ENCODE results near the gene PEX7.
A peak's percentile ranks its signal among the peaks of the same experiment; 100 is the strongest.
"Not testable (repeated sequence)": the region's sequence is repeated elsewhere in the genome, so short reads cannot be mapped to it uniquely, and the experiment has no call there.

The PEX7 gene

DNA sequence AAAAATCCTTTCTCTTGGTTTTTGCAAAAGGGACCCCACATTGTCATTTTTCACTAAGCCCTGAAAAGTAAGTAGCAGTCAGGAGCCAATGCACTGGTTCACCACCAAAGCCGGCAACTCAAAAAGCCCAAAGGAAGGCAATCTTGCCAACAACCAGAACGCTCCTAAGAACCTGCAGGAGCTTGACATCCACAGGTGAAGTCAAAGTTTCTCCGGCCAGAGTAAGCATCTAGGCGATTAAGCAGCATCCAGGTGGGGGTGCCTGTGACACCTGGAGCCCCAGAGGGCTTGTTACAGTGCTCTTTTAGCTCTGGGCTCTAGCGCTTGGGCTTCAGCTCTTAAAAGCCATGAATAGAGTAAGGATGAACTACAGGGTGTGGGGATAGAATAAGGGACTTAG, 135.8 kb downstream of the PEX7 start:
- 72% methylated on average over 5 of the region's 5 CpGs for WGBS
- peaks cover 59% of the 10 kb centered on the region for H3K4me1 ChIP-seq (ENCODE audit: insufficient read depth, low read length)
- H3K9me3 ChIP-seq (ENCODE audit: insufficient read depth, low read depth, low read length): no peaks in the 10 kb centered on the region
- H3K27me3 ChIP-seq (ENCODE audit: insufficient read depth, low read length): no peaks in the 10 kb centered on the region; the same call in 1 of the 2 replicates
- H3K4me3 ChIP-seq (ENCODE audit: low read length): no peak overlapping the region
- H3K27ac ChIP-seq (ENCODE audit: low read depth, low read length): peak overlapping the region; percentile 61; the same call in 1 of the 2 replicates
- H3K9ac ChIP-seq (ENCODE audit: low read depth, low read length): no peak overlapping the region
- no peaks in the 10 kb centered on the region for H3K36me3 ChIP-seq (ENCODE audit: insufficient read depth, low read length)

DNA sequence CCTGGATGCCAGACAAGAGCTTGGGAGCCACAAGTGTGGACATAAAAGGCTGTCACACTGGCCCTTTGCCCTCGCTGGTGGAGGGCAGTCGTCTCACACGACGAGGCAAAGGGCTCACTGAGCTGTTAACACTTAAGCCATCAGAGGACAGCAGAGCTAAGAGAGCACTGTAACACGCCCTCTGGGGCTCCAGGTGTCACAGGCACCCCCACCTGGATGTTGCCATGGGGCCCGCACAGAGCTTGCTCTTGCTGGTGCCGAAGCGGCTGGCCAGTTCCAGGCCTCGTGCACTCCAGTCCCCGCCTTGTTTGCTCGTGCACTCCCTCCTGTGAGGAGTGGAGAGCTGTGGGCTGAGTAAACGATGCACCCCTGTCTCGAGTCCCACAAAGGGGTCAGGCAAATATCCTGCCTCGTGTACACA, 137.1 kb downstream of the PEX7 start:
- Histone ChIP-seq H3K9me3 (ENCODE audit: insufficient read depth, low read depth, low read length) (no peaks in the 10 kb centered on the region), H3K36me3 (ENCODE audit: insufficient read depth, low read length) (no peaks in the 10 kb centered on the region), H3K4me3 (ENCODE audit: low read length) (no peak overlapping the region), H3K27me3 (ENCODE audit: insufficient read depth, low read length) (no peaks in the 10 kb centered on the region; the same call in 1 of the 2 replicates), H3K9ac (ENCODE audit: low read depth, low read length) (no peak overlapping the region), H3K4me1 (ENCODE audit: insufficient read depth, low read length) (peaks cover 62% of the 10 kb centered on the region), H3K27ac (ENCODE audit: low read depth, low read length) (no peak overlapping the region)
- 67% methylated on average over 13 of the region's 14 CpGs for WGBS

DNA sequence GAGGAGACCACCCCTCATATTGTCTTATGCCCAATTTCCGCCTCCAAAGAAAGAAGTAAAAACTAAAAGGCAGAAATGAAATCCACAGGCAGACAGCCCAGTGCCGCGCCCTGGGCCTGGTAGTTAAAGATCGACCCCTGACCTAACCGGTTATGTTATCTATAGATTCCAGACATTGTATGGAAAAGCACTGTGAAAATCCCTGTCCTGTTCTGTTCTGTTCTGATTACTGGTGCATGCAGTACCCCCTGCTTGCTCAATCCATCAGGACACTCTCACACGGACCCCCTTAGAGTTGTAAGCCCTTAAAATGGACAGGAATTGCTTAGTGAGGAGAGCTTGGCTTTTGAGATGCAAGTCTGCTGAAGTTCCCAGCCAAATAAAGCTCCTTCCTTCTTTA, 137.5 kb downstream of the PEX7 start:
- not testable (repeated sequence) for H3K9ac ChIP-seq (ENCODE audit: low read depth, low read length); H3K27me3 ChIP-seq (ENCODE audit: insufficient read depth, low read length); H3K9me3 ChIP-seq (ENCODE audit: insufficient read depth, low read depth, low read length); H3K27ac ChIP-seq (ENCODE audit: low read depth, low read length); H3K4me3 ChIP-seq (ENCODE audit: low read length); H3K36me3 ChIP-seq (ENCODE audit: insufficient read depth, low read length)
- WGBS: 70% methylated on average over 6 of the region's 6 CpGs
- peaks cover 62% of the 10 kb centered on the region for H3K4me1 ChIP-seq (ENCODE audit: insufficient read depth, low read length)

GRCh38 chr6:136960781-136961180, 138.4 kb downstream of the PEX7 start:
- Histone ChIP-seq H3K27ac (ENCODE audit: low read depth, low read length) (no peak overlapping the region), H3K36me3 (ENCODE audit: insufficient read depth, low read length) (no peaks in the 10 kb centered on the region), H3K27me3 (ENCODE audit: insufficient read depth, low read length) (no peaks in the 10 kb centered on the region; the same call in 1 of the 2 replicates), H3K9ac (ENCODE audit: low read depth, low read length) (no peak overlapping the region), H3K9me3 (ENCODE audit: insufficient read depth, low read depth, low read length) (no peaks in the 10 kb centered on the region), H3K4me3 (ENCODE audit: low read length) (no peak overlapping the region), H3K4me1 (ENCODE audit: insufficient read depth, low read length) (peaks cover 54% of the 10 kb centered on the region)
- 87% methylated on average over 2 of the region's 3 CpGs for WGBS

GRCh38 chr6:136961848-136962247, 139.5 kb downstream of the PEX7 start:
- Histone ChIP-seq H3K9ac (ENCODE audit: low read depth, low read length) (no peak overlapping the region), H3K36me3 (ENCODE audit: insufficient read depth, low read length) (no peaks in the 10 kb centered on the region), H3K4me1 (ENCODE audit: insufficient read depth, low read length) (peaks cover 44% of the 10 kb centered on the region), H3K27me3 (ENCODE audit: insufficient read depth, low read length) (no peaks in the 10 kb centered on the region; the same call in 1 of the 2 replicates), H3K9me3 (ENCODE audit: insufficient read depth, low read depth, low read length) (no peaks in the 10 kb centered on the region), H3K4me3 (ENCODE audit: low read length) (no peak overlapping the region), H3K27ac (ENCODE audit: low read depth, low read length) (no peak overlapping the region)
- WGBS: 93% methylated on average over 5 of the region's 5 CpGs

DNA sequence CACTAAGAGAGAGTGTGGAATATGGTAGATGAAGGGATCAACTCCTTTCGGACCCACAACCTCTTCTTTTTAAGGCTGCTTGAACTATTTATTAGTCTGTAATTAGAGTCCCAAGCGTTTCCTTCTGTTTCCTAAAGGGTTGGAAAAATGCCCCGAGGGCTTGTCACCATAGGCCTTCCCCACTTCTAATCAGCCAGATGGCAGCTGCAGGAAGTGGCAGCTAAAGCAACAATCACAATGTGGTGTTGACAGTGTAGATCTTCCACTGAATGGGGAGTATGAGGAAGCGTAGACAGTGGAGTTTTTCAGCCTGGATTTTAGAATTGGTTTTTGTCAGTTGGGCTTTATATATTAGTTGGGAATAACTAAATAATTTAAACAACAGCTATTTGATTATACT, 140.3 kb downstream of the PEX7 start:
- Histone ChIP-seq H3K4me3 (ENCODE audit: low read length) (no peak overlapping the region), H3K36me3 (ENCODE audit: insufficient read depth, low read length) (no peaks in the 10 kb centered on the region), H3K4me1 (ENCODE audit: insufficient read depth, low read length) (peaks cover 38% of the 10 kb centered on the region), H3K9me3 (ENCODE audit: insufficient read depth, low read depth, low read length) (no peaks in the 10 kb centered on the region), H3K27ac (ENCODE audit: low read depth, low read length) (no peak overlapping the region), H3K27me3 (ENCODE audit: insufficient read depth, low read length) (no peaks in the 10 kb centered on the region; the same call in 1 of the 2 replicates), H3K9ac (ENCODE audit: low read depth, low read length) (no peak overlapping the region)
- WGBS: 40% methylated on average over 4 of the region's 4 CpGs

DNA sequence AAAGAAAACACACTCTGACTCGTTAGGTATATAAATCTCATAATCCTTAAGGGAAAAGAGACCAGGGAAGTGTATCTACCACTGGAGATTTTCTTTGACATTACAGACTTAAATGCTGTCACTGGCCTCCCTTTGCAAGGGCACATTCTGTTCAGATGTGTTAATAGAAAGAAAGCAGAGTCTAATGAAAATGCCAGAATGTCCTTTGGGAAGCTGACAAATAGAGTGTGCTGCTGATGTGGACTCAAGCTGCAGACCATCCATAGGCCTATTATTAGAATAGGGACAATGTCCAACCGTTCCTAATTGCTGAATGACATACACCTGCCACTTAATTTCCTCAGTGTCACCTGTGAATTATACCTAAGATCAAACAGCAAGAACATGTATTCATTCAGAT, 140.9 kb downstream of the PEX7 start:
- Histone ChIP-seq H3K4me1 (ENCODE audit: insufficient read depth, low read length) (peaks cover 34% of the 10 kb centered on the region), H3K27ac (ENCODE audit: low read depth, low read length) (no peak overlapping the region), H3K27me3 (ENCODE audit: insufficient read depth, low read length) (no peaks in the 10 kb centered on the region; the same call in 1 of the 2 replicates), H3K9ac (ENCODE audit: low read depth, low read length) (no peak overlapping the region), H3K36me3 (ENCODE audit: insufficient read depth, low read length) (no peaks in the 10 kb centered on the region), H3K4me3 (ENCODE audit: low read length) (no peak overlapping the region), H3K9me3 (ENCODE audit: insufficient read depth, low read depth, low read length) (no peaks in the 10 kb centered on the region)
- 94% methylated on average over 2 of the region's 2 CpGs for WGBS

All from HUES64 (cell line).